WTC11 (cell line): ENCODE data around the gene TNFRSF19.

Experiments
- ATF1 ChIP-seq: sonication (generic); formaldehyde crosslinking; IDR thresholded peaks from 2 replicates; pipeline ENCODE4 v1.8.1; 2023; ENCODE audit warnings: mild to moderate bottlenecking, moderate library complexity, missing genetic modification reagents
- CREB1 ChIP-seq: sonication (generic); formaldehyde crosslinking; IDR thresholded peaks from 2 replicates; pipeline ENCODE4 v1.8.0; 2023; ENCODE audit warnings: mild to moderate bottlenecking, missing genetic modification reagents
- CREM ChIP-seq: sonication (generic); formaldehyde crosslinking; IDR thresholded peaks from 2 replicates; pipeline ENCODE4 v1.8.1; 2022; ENCODE audit warnings: mild to moderate bottlenecking, missing genetic modification reagents, moderate library complexity
- FOXK1 ChIP-seq: sonication (generic); formaldehyde crosslinking; IDR thresholded peaks from 2 replicates; pipeline ENCODE4 v1.8.0; 2022; ENCODE audit warnings: mild to moderate bottlenecking, moderate library complexity, missing genetic modification reagents
- NFYB ChIP-seq: sonication (generic); formaldehyde crosslinking; conservative IDR thresholded peaks from 2 replicates; pipeline ENCODE4 v1.8.0; 2022; ENCODE audit warnings: low read depth, missing genetic modification reagents
- SP1 ChIP-seq: sonication (generic); formaldehyde crosslinking; conservative IDR thresholded peaks from 2 replicates; pipeline ENCODE4 v1.8.1; 2022; ENCODE audit warnings: missing genetic modification reagents
- ZNF219 ChIP-seq: sonication (generic); formaldehyde crosslinking; IDR thresholded peaks from 2 replicates; pipeline ENCODE4 v1.8.0; 2023; ENCODE audit warnings: missing genetic modification reagents, mild to moderate bottlenecking, borderline replicate concordance
- ZNF396 ChIP-seq: fragments of 250-450 bp; sonication (Bioruptor Pico); IDR thresholded peaks from 2 replicates; pipeline ENCODE4 v1.8.0; 2021; ENCODE audit warnings: mild to moderate bottlenecking, moderate library complexity, borderline replicate concordance
- TF ChIP-seq, protein P1 (sequence below): sonication (generic); formaldehyde crosslinking; IDR thresholded peaks from 2 replicates; pipeline ENCODE4 v1.8.0; 2022; ENCODE audit warnings: mild to moderate bottlenecking, missing genetic modification reagents
- TF ChIP-seq, protein P2 (sequence below): fragments of 200-600 bp; IDR thresholded peaks from 2 replicates; pipeline ENCODE4 v1.8.0; 2022; ENCODE audit warnings: antibody characterized with exemption
- TF ChIP-seq, protein P3 (sequence below): sonication (generic); formaldehyde crosslinking; IDR thresholded peaks from 2 replicates; pipeline ENCODE4 v1.8.1; 2023; ENCODE audit warnings: mild to moderate bottlenecking, missing genetic modification reagents, moderate library complexity
- TF ChIP-seq, protein P4 (sequence below): sonication (generic); formaldehyde crosslinking; IDR thresholded peaks from 2 replicates; pipeline ENCODE4 v1.8.1; 2023; ENCODE audit warnings: mild to moderate bottlenecking, missing genetic modification reagents, borderline replicate concordance
- TF ChIP-seq, protein P5 (sequence below): sonication (generic); formaldehyde crosslinking; IDR thresholded peaks from 2 replicates; pipeline ENCODE4 v1.8.1; 2023; ENCODE audit warnings: mild to moderate bottlenecking, missing genetic modification reagents, moderate library complexity

DNA sequence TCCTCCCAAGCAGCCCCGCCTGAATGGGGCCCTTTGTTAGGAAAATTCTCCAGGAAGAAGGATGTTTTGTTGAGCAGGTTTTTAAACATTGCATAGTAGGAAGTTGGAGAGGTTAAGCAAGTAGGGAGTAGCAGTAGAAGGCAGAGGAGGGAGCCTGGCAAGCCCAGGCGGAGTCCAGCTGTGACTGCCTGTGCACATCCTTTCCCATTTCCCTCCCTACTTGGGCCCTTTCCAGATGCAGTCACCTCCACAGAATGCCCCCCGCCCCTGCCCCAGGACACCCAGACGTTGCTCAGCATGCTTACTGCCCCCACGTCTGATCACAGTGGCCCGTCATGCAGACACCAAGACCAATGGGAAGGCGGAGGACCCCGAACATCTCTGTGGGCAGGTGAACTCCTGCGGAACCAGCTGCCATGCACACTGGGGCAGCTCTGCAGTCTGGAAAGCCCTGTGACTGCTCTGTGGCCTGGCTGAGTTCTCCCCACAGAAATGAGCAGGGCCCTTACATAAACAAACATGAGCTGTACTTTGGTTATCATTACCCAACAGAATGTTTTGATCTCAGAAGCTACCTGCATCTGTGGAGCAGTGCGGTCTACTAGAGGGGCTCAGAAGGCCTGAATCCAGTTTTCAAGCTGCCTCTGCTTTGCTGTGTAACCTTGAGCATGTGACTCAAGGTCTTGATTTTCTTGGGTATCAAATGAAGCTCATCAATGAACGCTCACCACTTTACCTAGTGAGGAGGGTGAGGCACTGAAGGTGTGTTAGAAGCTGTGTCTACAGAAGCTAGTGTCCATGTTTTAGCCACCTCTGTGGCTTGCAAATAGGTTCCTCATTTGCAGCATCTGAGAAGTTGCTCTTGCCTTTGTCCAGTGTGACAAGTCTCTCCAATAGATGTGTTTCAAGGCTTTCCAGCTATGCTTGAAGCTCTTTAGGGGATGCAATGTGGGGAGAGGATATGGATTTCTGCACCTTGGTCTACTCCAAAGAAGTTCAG is 84.2 kb downstream of the TNFRSF19 start:
- TF ChIP-seq CREB1, result no peak
- TF ChIP-seq, protein P1, sequence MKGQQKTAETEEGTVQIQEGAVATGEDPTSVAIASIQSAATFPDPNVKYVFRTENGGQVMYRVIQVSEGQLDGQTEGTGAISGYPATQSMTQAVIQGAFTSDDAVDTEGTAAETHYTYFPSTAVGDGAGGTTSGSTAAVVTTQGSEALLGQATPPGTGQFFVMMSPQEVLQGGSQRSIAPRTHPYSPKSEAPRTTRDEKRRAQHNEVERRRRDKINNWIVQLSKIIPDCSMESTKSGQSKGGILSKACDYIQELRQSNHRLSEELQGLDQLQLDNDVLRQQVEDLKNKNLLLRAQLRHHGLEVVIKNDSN (CRISPR knock-in tag), result no peak
- no peak for TF ChIP-seq NFYB
- TF ChIP-seq CREM (CRISPR knock-in tag), result no peak
- TF ChIP-seq ZNF396 (CRISPR knock-in tag), result no peak
- TF ChIP-seq, protein P2, sequence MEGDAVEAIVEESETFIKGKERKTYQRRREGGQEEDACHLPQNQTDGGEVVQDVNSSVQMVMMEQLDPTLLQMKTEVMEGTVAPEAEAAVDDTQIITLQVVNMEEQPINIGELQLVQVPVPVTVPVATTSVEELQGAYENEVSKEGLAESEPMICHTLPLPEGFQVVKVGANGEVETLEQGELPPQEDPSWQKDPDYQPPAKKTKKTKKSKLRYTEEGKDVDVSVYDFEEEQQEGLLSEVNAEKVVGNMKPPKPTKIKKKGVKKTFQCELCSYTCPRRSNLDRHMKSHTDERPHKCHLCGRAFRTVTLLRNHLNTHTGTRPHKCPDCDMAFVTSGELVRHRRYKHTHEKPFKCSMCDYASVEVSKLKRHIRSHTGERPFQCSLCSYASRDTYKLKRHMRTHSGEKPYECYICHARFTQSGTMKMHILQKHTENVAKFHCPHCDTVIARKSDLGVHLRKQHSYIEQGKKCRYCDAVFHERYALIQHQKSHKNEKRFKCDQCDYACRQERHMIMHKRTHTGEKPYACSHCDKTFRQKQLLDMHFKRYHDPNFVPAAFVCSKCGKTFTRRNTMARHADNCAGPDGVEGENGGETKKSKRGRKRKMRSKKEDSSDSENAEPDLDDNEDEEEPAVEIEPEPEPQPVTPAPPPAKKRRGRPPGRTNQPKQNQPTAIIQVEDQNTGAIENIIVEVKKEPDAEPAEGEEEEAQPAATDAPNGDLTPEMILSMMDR, result no peak
- TF ChIP-seq, protein P3, sequence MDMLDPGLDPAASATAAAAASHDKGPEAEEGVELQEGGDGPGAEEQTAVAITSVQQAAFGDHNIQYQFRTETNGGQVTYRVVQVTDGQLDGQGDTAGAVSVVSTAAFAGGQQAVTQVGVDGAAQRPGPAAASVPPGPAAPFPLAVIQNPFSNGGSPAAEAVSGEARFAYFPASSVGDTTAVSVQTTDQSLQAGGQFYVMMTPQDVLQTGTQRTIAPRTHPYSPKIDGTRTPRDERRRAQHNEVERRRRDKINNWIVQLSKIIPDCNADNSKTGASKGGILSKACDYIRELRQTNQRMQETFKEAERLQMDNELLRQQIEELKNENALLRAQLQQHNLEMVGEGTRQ (CRISPR knock-in tag), result no peak
- TF ChIP-seq ATF1 (CRISPR knock-in tag), result no peak
- TF ChIP-seq SP1 (CRISPR knock-in tag), result no peak
- no peak for TF ChIP-seq ZNF219 (CRISPR knock-in tag)
- TF ChIP-seq, protein P4, sequence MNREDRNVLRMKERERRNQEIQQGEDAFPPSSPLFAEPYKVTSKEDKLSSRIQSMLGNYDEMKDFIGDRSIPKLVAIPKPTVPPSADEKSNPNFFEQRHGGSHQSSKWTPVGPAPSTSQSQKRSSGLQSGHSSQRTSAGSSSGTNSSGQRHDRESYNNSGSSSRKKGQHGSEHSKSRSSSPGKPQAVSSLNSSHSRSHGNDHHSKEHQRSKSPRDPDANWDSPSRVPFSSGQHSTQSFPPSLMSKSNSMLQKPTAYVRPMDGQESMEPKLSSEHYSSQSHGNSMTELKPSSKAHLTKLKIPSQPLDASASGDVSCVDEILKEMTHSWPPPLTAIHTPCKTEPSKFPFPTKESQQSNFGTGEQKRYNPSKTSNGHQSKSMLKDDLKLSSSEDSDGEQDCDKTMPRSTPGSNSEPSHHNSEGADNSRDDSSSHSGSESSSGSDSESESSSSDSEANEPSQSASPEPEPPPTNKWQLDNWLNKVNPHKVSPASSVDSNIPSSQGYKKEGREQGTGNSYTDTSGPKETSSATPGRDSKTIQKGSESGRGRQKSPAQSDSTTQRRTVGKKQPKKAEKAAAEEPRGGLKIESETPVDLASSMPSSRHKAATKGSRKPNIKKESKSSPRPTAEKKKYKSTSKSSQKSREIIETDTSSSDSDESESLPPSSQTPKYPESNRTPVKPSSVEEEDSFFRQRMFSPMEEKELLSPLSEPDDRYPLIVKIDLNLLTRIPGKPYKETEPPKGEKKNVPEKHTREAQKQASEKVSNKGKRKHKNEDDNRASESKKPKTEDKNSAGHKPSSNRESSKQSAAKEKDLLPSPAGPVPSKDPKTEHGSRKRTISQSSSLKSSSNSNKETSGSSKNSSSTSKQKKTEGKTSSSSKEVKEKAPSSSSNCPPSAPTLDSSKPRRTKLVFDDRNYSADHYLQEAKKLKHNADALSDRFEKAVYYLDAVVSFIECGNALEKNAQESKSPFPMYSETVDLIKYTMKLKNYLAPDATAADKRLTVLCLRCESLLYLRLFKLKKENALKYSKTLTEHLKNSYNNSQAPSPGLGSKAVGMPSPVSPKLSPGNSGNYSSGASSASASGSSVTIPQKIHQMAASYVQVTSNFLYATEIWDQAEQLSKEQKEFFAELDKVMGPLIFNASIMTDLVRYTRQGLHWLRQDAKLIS (CRISPR knock-in tag), result no peak
- TF ChIP-seq, protein P5, sequence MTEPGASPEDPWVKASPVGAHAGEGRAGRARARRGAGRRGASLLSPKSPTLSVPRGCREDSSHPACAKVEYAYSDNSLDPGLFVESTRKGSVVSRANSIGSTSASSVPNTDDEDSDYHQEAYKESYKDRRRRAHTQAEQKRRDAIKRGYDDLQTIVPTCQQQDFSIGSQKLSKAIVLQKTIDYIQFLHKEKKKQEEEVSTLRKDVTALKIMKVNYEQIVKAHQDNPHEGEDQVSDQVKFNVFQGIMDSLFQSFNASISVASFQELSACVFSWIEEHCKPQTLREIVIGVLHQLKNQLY, result no peak
- no peak for TF ChIP-seq FOXK1 (CRISPR knock-in tag)
